GM18951 (cell line): ENCODE measurements around the gene PKD2L2.
"Not testable (repeated sequence)": the region's sequence is repeated elsewhere in the genome, so short reads cannot be mapped to it uniquely, and the experiment has no call there.

Experiments
- POLR2A ChIP-seq: IDR thresholded peaks from 4 replicates; pipeline ENCODE4 v1.6.1; 2011; ENCODE audit warnings: mild to moderate bottlenecking; ENCODE audit not compliant: insufficient read length, insufficient read depth; ENCODE audit errors: extremely low read depth
- in situ Hi-C: fragments of 300-500 bp; cut with MboI; formaldehyde crosslinking; loops from one replicate; pipeline ENCODE4 v1.12.0; 2022; ENCODE audit warnings: low sequenced_read_pairs, mixed read lengths, inconsistent platforms; ENCODE audit not compliant: unreplicated experiment

Gene PKD2L2

DNA sequence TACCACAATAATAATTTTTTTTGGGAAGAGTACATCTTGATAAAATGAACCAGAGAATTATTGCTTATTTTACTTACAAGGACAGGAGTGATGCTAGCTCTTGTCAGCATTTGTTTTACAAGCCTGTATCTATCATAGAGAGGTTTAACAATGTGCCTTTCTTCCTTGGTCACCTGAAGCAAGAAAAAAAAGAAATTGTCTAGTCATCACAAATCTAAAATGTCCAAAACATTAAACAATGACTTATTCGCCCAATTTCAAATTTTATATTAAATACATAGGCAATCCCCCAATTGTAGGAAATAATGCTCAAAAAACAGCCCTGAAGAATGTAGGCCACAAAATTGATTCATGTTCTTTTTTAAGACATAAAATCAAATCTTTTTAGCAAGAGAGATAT is 56.6 kb downstream of the PKD2L2 start:
- in situ Hi-C loops, result no loop called here
- no peak for TF ChIP-seq POLR2A

DNA sequence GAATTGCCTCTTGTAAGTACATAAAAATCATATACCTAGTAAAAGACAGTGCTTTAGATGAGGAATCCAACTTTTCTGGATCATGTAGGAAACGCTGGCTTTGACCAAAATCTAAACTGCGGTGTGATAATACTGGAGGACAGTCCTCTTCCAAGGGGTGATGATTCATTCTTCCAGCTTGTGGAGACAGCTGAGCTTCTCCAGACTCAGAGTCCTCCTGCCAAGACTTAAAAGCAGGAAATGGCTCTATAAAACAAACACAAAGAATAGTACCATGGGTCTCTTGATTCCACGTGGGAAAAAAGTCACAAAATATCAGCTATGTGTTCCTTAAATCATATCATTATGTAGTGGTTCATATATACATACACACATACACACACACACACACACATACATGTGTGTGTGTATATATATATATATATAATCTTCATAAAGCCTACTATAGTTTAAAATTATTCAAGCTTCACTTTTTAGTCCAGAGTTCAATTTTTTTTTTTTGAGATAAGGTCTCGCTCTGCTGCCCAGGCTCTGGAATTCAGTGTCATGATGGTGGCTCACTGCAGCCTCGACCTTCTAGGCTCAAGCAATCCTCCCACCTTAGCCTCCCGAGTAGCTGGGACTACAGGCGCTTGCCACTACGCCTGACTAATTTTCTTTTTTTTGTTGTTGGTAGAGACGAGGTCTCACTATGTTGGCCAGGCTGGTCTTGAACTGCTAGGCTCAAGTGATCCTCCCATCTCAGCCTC is 65.0 kb downstream of the PKD2L2 start:
- in situ Hi-C loops, result no loop called here
- no peak for TF ChIP-seq POLR2A

DNA sequence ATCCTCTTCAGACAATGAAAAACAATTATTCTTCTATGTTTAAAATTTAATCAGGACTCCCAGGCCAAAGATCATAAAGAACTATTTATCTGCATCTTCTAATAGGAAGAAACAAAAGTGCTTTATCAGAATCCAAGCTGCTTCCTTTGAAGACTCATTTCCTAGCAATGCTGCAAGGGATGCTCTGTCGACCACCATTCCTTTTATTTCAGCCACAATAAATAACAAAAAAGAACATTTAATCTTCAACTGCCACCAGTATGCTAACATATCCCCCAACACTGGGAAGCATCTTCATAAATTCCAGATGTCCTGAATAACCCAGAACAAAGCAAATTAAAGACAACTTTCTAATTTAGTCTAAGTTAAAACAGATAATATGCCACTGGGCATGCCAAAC is 68.7 kb downstream of the PKD2L2 start:
- no peak for TF ChIP-seq POLR2A
- in situ Hi-C loops, result no loop called here

DNA sequence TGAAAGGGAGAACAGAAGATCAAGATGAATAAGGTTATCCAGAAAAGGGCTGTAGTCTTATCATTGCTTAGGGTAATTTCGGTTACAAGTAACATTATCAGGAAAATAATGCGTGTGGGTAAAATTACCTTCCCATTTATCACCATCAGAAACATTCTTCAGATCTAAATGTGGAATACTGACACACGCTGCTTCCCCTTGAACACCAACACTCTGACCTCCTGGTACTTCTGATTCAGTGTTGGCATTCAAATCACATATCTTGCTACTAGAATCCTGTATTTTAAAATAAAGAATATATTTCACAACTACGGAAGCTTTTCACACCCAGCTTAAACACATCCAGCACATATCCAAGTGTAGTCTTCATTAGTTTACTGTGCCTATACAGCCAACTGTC is 70.2 kb downstream of the PKD2L2 start:
- in situ Hi-C loops, result no loop called here

DNA sequence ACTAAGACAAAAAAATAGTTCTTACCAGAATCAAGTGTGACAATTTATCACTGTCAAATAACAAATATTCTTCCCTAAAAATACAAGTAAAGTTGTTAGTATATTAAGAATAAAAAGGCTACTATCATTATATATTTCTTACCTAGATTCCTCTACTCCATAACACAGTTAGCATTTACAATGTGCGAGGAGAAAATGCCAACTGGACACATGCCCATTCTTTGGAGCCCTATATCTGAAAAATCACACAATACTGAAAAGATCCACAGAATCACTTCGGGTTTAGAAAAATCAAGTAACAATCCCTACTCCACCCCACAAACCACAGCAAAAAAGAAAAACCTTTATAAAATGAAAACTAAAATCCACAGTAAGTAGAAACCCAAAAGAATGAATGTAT is 70.9 kb downstream of the PKD2L2 start:
- in situ Hi-C loops, result no loop called here
- no peak for TF ChIP-seq POLR2A

More for the DNA sequence above, 70.2 kb downstream of the PKD2L2 start:
- TF ChIP-seq POLR2A, result no peak

DNA sequence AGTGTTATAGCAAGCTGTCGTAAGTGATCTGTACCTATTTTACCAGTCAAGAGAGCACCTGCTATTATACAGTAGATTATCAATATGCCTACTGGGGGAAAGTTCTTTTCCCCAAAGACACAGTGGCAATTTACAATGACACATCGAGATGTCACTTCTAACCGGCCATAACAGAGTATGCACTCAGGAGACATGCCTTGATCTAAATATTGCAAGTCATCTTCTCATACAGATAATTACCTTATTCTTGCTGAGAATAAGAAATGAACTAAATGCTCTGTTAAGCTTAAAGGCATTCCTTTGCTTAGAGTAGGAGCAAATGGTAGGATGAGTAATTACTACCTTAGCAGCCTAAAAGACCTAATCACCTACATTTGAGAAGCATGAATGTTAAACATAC is 71.6 kb downstream of the PKD2L2 start:
- TF ChIP-seq POLR2A, result no peak
- in situ Hi-C loops, result no loop called here

DNA sequence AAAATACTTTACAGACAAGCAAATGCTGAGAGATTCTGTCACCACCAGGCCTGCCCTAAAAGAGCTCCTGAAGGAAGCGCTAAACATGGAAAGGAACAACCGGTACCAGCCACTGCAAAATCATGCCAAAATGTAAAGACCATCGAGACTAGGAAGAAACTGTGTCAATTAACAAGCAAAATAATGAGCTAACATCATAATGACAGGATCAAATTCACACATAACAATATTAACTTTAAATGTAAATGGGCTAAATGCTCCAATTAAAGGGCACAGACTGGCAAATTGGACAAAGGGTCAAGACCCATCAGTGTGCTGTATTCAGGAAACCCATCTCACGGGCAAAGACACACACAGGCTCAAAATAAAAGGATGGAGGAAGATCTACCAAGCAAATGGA is 81.1 kb downstream of the PKD2L2 start:
- in situ Hi-C loops, result not testable (repeated sequence)

DNA sequence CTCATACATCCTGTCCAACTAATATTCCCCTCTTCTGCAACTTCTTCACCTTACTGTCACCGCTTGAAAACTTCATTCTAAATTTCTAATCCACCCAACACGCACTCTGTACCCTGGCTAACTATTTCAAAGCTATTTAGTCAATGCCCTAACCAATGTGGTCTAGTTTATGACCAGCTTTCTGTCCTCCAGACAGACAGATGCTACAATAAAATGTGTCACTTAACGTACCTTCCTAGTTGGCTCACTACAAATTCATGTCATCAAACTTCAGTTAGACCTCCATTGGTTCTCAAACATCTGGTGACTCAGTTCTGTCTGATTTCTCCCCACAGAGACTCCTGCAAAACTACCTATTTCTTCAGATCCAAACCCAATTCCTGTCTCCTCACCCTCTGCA is 86.0 kb downstream of the PKD2L2 start:
- in situ Hi-C loops, result no loop called here
- no peak for TF ChIP-seq POLR2A

DNA sequence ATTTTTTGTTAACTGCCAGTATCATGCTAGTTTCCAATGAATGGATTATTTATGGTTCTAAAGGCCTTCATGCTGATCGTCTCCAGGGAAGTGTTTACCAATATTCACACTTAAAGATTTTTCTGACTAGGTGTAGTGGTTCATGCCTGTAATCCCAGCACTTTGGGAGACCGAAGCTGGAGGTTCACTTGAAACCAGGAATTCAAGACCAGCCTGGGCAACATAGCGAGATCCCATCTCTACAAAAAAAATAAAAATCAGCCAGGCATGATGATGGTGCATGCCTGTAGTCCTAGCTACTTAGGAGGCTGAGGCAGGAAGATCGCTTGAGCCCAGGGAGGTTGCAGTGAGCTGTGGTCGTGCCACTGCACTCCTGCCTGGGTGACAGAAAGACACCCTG is 100.2 kb downstream of the PKD2L2 start:
- in situ Hi-C loops, result no loop called here
- TF ChIP-seq POLR2A, result no peak
